Endothelial cell (in vitro differentiated cells): Measurements from ENCODE around the gene AZIN2. TPM values are rescaled to one million over a fixed set of nuclear protein-coding genes. Genes with fewer than 3 reads are reported as not detected.

Experiments used
- DNase-seq: peaks from one replicate; pipeline ENCODE4 v3.0.0; 2021; ENCODE audit warnings: low spot score
- H3K27ac Mint-ChIP-seq: one replicate; pipeline ENCODE4 v1.8.0; 2021; ENCODE audit warnings: mixed read lengths, inconsistent platforms; ENCODE audit not compliant: unreplicated experiment
- H3K27me3 Mint-ChIP-seq: one replicate; pipeline ENCODE4 v1.8.0; 2021; ENCODE audit warnings: mild to moderate bottlenecking, moderate library complexity, mixed read lengths, inconsistent platforms; ENCODE audit not compliant: unreplicated experiment
- H3K36me3 Mint-ChIP-seq: one replicate; pipeline ENCODE4 v1.8.0; 2021; ENCODE audit warnings: mild to moderate bottlenecking, low read depth, mixed read lengths, inconsistent platforms; ENCODE audit not compliant: unreplicated experiment
- H3K4me1 Mint-ChIP-seq: one replicate; pipeline ENCODE4 v1.8.0; 2021; ENCODE audit warnings: mild to moderate bottlenecking, mixed read lengths, inconsistent platforms; ENCODE audit not compliant: unreplicated experiment
- H3K4me3 Mint-ChIP-seq: one replicate; pipeline ENCODE4 v1.8.0; 2021; ENCODE audit warnings: mild to moderate bottlenecking, mixed read lengths, inconsistent platforms; ENCODE audit not compliant: unreplicated experiment
- H3K9me3 Mint-ChIP-seq: one replicate; pipeline ENCODE4 v1.8.0; 2021; ENCODE audit warnings: mixed read lengths, inconsistent platforms; ENCODE audit not compliant: unreplicated experiment
- total RNA-seq: library from RNA; stranded (reverse); fragmentation: NEBNext Ultra II Directional; extraction: Animal tissue kit (Norgen Biotek cat#: 25700); gene quantifications from one replicate; pipeline ENCODE4 v1.2.1, GENCODE V29; 2021; ENCODE audit not compliant: unreplicated experiment
- TF ChIP-seq, protein P1 (sequence below): fragments of 200-600 bp; sonication (generic); IDR thresholded peaks from one replicate; pipeline ENCODE4 v1.5.0; 2021; ENCODE audit warnings: antibody characterized with exemption; ENCODE audit not compliant: unreplicated experiment

AZIN2 gene
- total RNA-seq, 1 donor from 2014 or later, result 1.4 TPM

DNA sequence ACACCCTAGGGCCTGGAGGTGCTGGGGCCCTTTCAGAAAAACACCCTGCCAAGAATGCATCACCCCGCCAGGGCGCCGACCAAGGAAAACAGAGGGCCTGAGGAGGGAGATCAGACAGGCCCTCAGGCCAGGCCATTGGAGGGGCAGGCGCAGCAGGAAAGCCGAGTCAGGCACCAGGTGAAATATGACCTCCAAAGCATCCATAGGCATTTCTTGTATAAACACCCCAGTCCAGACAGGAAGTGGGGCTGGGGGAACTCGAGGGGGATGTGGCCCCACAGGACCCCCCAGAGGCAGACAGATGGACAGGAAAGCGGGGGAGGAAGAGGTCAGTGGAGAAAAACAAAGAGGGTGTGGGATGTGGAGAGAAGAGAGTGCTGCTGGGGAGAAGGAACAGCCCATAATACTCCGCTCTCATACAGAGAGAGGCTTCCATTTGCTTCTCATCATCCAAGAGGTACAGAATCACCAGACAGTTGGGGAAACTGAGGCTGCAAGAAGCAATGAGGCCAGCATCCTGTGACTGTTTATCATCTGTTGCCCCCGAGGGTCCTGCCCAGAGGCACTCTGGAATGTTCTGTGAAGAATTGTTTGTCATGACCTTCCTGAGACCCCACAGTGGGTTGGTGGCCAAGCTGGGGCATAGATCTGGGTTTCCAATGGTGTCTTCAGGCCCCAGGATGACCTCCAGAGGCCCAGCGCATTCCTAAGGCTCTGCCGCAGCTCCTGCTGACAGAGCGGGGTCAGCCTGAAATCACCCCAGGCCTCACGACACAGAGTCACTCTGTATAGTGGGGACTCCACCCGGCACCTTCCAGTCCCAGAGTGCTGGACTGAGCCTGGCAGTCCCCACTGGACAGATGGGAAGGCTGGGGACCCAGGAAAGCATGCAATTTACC is 82.9 kb downstream of the AZIN2 start:
- DNase-seq, result no peak
- Mint-ChIP-seq H3K27ac (peak overlapping the region; percentile 85), H3K4me1 (peaks cover 36% of the 10 kb centered on the region), H3K36me3 (peaks cover 24% of the 10 kb centered on the region), H3K9me3 (no peaks in the 10 kb centered on the region), H3K4me3 (peak overlapping the region; percentile 66), H3K27me3 (peaks cover 14% of the 10 kb centered on the region)
- TF ChIP-seq, protein P1, sequence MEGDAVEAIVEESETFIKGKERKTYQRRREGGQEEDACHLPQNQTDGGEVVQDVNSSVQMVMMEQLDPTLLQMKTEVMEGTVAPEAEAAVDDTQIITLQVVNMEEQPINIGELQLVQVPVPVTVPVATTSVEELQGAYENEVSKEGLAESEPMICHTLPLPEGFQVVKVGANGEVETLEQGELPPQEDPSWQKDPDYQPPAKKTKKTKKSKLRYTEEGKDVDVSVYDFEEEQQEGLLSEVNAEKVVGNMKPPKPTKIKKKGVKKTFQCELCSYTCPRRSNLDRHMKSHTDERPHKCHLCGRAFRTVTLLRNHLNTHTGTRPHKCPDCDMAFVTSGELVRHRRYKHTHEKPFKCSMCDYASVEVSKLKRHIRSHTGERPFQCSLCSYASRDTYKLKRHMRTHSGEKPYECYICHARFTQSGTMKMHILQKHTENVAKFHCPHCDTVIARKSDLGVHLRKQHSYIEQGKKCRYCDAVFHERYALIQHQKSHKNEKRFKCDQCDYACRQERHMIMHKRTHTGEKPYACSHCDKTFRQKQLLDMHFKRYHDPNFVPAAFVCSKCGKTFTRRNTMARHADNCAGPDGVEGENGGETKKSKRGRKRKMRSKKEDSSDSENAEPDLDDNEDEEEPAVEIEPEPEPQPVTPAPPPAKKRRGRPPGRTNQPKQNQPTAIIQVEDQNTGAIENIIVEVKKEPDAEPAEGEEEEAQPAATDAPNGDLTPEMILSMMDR, result no peak

DNA sequence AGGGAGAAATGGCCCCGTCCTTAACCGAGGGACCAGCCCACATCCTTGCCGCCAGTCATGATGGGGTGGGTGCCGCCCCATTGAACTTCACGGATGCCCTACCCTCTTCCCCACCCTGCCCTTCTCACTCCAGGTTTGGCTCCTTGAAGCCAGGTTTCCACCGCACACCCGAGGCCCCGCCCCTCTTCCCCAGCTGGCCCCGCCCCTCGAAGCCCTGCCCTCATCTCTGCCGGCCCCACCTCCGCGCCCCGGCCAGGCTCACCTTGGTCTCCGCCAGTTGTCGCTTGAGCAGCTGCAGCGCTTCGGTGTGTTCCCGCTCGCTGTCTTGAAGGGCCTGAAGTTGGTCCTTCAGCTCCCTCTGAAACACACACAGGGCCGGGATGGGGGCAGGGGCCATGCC is 84.3 kb downstream of the AZIN2 start:
- Mint-ChIP-seq H3K27ac (no peak overlapping the region), H3K36me3 (peaks cover 20% of the 10 kb centered on the region), H3K9me3 (no peaks in the 10 kb centered on the region), H3K4me3 (no peak overlapping the region), H3K27me3 (peaks cover 10% of the 10 kb centered on the region), H3K4me1 (peaks cover 48% of the 10 kb centered on the region)
- TF ChIP-seq, protein P1, result no peak
- DNase-seq, result peak; percentile 35

DNA sequence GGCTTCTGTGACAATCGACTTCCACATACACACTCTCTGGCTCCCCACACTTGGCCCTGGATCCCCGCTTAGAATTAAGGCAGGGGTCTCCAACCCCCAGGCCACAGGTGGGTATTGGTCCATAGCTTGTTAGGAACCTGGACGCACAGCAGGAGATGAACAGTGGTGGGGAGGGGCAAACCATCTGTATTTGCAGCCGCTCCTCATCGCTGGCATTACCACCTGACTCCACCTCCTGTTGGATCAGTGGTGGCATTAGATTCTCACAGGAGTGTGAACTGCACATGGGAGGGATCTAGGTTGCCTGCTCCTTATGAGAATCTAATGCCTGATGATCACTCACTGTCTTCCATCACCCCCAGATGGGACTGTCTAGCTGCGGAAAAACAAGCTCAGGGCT is 84.9 kb downstream of the AZIN2 start:
- DNase-seq, result no peak
- H3K4me3 Mint-ChIP-seq, result no peak overlapping the region
- H3K4me1 Mint-ChIP-seq, result peaks cover 52% of the 10 kb centered on the region
- no peaks in the 10 kb centered on the region for H3K9me3 Mint-ChIP-seq
- peaks cover 20% of the 10 kb centered on the region for H3K36me3 Mint-ChIP-seq
- TF ChIP-seq, protein P1, result no peak
- H3K27ac Mint-ChIP-seq, result no peak overlapping the region
- H3K27me3 Mint-ChIP-seq, result peaks cover 10% of the 10 kb centered on the region

DNA sequence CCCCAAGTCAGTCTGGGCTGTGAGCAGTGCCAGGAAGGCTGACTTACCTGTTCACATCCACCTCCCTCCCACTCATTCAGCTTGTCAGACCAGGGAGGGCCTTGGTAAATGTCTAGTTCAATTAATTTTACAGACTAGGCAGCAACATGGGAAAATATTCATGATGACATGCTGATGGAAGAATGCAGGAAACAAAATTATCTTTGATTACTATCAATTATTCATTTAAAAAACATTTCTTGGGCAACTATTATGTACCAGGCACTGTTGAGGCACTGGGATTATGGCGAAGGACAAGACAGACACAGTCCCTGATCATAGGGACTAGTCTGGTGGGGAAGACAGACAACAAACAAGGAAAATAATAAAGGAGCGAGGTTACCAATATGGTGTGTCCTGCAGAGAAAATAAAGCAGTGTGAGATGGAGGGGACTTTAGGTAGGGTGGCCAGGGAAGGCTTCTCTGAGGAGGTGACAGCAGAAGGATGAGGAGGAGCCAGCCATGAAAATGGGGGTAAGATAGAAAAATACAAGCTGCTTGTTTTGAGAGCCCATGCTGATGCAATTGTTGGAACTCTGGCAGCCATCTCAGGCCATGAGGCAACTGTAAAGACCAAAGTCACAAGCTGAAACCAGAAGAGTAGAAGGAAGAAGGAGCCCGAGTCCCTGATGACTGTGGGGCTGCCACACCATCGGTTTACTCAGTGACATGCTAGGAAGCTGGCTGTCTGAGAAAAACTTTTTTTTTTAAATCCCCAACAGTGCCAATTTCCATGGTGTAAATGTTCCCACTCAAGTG is 86.9 kb downstream of the AZIN2 start:
- no peaks in the 10 kb centered on the region for H3K9me3 Mint-ChIP-seq
- H3K4me3 Mint-ChIP-seq, result peak overlapping the region; percentile 56
- H3K27ac Mint-ChIP-seq, result no peak overlapping the region
- H3K27me3 Mint-ChIP-seq, result peaks cover 8% of the 10 kb centered on the region
- DNase-seq, result no peak
- peaks cover 50% of the 10 kb centered on the region for H3K4me1 Mint-ChIP-seq
- TF ChIP-seq, protein P1, result no peak
- peaks cover 12% of the 10 kb centered on the region for H3K36me3 Mint-ChIP-seq
